BJ (cell line): ENCODE measurements around the gene ADGB. TPM values are rescaled to one million over a fixed set of nuclear protein-coding genes. Genes with fewer than 3 reads are reported as not detected.

Experiments
- CTCF ChIA-PET: fragments of 350-600 bp; formaldehyde crosslinking; extraction: SDS; loops from one replicate; lab custom pipeline; 2021; ENCODE audit warnings: antibody characterized with exemption, inconsistent platforms; lab: Yijun Ruan, JAX
- POLR2A ChIA-PET: fragments of 300-600 bp; sonication (Branson Sonifier 250); formaldehyde crosslinking; extraction: SDS; loops from one replicate; lab custom pipeline; 2021; ENCODE audit warnings: antibody characterized with exemption; lab: Charles Lee
- DNase-seq: peaks from one replicate; pipeline ENCODE4 v3.0.0-alpha.2; 2011; ENCODE audit warnings: low read depth
- H3K27me3 ChIP-seq: 2 replicates; pipeline ENCODE4 v1.6.0; 2011; ENCODE audit warnings: low read length; ENCODE audit not compliant: control insufficient read depth, insufficient read depth
- H3K36me3 ChIP-seq: 2 replicates; pipeline ENCODE4 v1.5.1; 2011; ENCODE audit warnings: low read length; ENCODE audit not compliant: control insufficient read depth, insufficient read depth
- H3K4me3 ChIP-seq: 2 replicates; pipeline ENCODE4 v1.5.1; 2011; ENCODE audit warnings: low read depth, mild to moderate bottlenecking, control low read depth, low read length
- CTCF ChIP-seq: IDR thresholded peaks from 2 replicates; pipeline ENCODE4 v1.5.1; 2011; ENCODE audit warnings: low read depth, mild to moderate bottlenecking, control low read depth, inconsistent platforms, low read length, moderate library complexity; ENCODE audit not compliant: insufficient read depth
- polyA plus RNA-seq: library from polyadenylated mRNA; depleted of rRNA; stranded (reverse); fragments of >200 nt; gene quantifications from 2 replicates; pipeline ENCODE4 v1.2.3, GENCODE V29; 2011

The ADGB gene
- polyA plus RNA-seq, 1 experiment = not detected

- DNase-seq = no peak
- POLR2A ChIA-PET = no interaction called here
- TF ChIP-seq CTCF = no peak
- H3K27me3 ChIP-seq = no peaks in the 10 kb centered on the region
- no peaks in the 10 kb centered on the region for H3K36me3 ChIP-seq
- CTCF ChIA-PET = interaction anchor here (0.5 kb wide), 1 partner anchor 1304 kb away, joined by 3 read pairs; no protein-coding TSS in a partner anchor
- H3K4me3 ChIP-seq = no peak overlapping the region
Measured at GRCh38 chr6:146670161-146670560, 71.4 kb downstream of the ADGB start.

- CTCF ChIA-PET = interaction anchor here (0.5 to 1.4 kb wide), 3 partner anchors 15 to 38 kb away, joined by 3 read pairs; no protein-coding TSS in a partner anchor
- Histone ChIP-seq H3K4me3 (no peak overlapping the region), H3K36me3 (no peaks in the 10 kb centered on the region), H3K27me3 (no peaks in the 10 kb centered on the region)
- DNase-seq = no peak
- POLR2A ChIA-PET = no interaction called here
- TF ChIP-seq CTCF = no peak
Measured at GRCh38 chr6:146673069-146673468, 74.3 kb downstream of the ADGB start.

GRCh38 chr6:146679386-146679785, 80.6 kb downstream of the ADGB start:
- TF ChIP-seq CTCF = no peak
- no peak for DNase-seq
- CTCF ChIA-PET = interaction anchor here (0.7 kb wide), 1 partner anchor 137 kb away, joined by 3 read pairs; no protein-coding TSS in a partner anchor
- Histone ChIP-seq H3K36me3 (no peaks in the 10 kb centered on the region), H3K27me3 (no peaks in the 10 kb centered on the region), H3K4me3 (no peak overlapping the region)
- POLR2A ChIA-PET = no interaction called here

GRCh38 chr6:146682919-146683318, 84.1 kb downstream of the ADGB start:
- POLR2A ChIA-PET = no interaction called here
- H3K27me3 ChIP-seq = no peaks in the 10 kb centered on the region
- CTCF ChIA-PET = no interaction called here
- TF ChIP-seq CTCF = no peak
- H3K4me3 ChIP-seq = no peak overlapping the region
- no peaks in the 10 kb centered on the region for H3K36me3 ChIP-seq
- DNase-seq = no peak

GRCh38 chr6:146689806-146690205, 91.0 kb downstream of the ADGB start:
- no peak for TF ChIP-seq CTCF
- Histone ChIP-seq H3K4me3 (no peak overlapping the region), H3K36me3 (no peaks in the 10 kb centered on the region), H3K27me3 (no peaks in the 10 kb centered on the region)
- CTCF ChIA-PET = interaction anchor here (2.1 kb wide), 1 partner anchor 146 kb away, joined by 5 read pairs; the partner anchor contains the start of gene RAB32
- DNase-seq = no peak
- POLR2A ChIA-PET = no interaction called here
